GM18511 (cell line): ENCODE measurements around the gene GRIA3.

Experiments
- ATAC-seq: cut with Tn5 transposase; IDR thresholded peaks from one replicate; pipeline ENCODE4 v1.9.1; 2021; ENCODE audit warnings: mild to moderate bottlenecking, moderate library complexity; ENCODE audit not compliant: unreplicated experiment

Gene GRIA3

GRCh38 chrX:123184219-123184865, at the start of gene GRIA3:
TSS of gene GRIA3 (plus strand) at chrX:123184278. CDS start at chrX:123184536, 258 bp downstream.
- no peak for ATAC-seq

- no peak for ATAC-seq
Measured at GRCh38 chrX:123138473-123138872, 45.6 kb upstream of the GRIA3 start.

- ATAC-seq = no peak
Measured at GRCh38 chrX:123140454-123140853, 43.6 kb upstream of the GRIA3 start.

DNA sequence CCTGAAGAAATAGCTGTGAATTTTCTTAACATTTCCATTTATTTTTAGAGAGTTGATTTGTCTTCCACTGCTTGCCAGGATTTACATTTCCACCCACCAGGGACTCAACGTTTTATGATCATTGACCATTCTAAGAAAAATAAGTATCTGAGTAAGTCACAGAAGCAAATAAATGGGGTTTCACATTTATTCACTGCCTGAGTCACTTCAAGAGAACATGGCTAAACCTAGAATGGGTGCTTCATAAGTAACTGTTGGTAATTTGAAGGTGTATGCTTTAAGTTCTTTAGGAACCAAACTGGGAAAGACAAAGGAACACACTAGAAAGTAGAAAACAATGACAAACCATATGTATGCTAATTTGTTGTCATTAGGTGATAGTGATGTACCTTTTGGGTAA, 43.2 kb upstream of the GRIA3 start:
- no peak for ATAC-seq

- ATAC-seq = no peak
Measured at GRCh38 chrX:123153846-123154335, 30.2 kb upstream of the GRIA3 start.

GRCh38 chrX:123155327-123155726, 28.8 kb upstream of the GRIA3 start:
- ATAC-seq = no peak

GRCh38 chrX:123157586-123157985, 26.5 kb upstream of the GRIA3 start:
- ATAC-seq = no peak

DNA sequence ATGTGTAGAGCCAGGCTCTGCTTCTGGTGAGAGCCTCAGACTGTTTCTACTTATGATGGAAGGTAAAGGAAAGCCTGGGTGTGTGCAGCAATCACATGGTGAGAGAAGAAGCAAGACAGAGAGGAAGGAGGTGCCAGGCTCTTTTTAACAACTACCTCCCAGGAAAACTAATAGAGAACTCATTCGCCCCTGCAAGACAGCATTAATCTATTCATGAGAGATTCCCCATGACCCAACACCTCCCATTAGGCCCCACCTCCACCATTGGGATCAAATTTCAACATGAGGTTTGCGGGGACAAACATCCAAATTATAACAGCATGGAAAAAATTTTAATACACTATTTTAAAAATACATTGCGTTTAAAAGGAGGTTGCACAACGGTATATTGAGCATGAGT, 24.7 kb upstream of the GRIA3 start:
- no peak for ATAC-seq

- no peak for ATAC-seq
Measured at GRCh38 chrX:123167621-123168020, 16.5 kb upstream of the GRIA3 start.

GRCh38 chrX:123169247-123169901, 14.7 kb upstream of the GRIA3 start:
- ATAC-seq = peak; percentile 76

GRCh38 chrX:123170546-123170945, 13.5 kb upstream of the GRIA3 start:
- no peak for ATAC-seq

- ATAC-seq = no peak
Measured at GRCh38 chrX:123171781-123172180, 12.3 kb upstream of the GRIA3 start.

DNA sequence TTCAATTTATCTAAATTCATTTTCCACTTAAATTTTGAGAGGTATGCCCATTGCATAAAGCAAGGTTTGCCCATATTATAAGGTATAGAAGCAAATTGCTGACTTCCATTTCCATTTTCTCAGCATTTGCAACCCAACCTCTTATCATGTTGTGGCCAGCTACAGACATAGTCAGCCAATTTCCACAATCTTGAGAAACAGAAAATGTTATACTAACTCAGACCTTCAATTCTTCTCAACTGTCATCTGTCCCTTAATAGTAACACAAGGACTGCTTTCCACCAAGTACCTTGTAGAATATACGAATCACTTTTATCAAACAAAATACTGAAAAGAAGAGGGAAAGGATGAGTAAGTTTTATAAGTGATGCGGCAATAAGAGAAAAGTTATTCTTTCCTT, 11.2 kb upstream of the GRIA3 start:
- ATAC-seq = no peak

- no peak for ATAC-seq
Measured at GRCh38 chrX:123173833-123174232, 10.2 kb upstream of the GRIA3 start.

DNA sequence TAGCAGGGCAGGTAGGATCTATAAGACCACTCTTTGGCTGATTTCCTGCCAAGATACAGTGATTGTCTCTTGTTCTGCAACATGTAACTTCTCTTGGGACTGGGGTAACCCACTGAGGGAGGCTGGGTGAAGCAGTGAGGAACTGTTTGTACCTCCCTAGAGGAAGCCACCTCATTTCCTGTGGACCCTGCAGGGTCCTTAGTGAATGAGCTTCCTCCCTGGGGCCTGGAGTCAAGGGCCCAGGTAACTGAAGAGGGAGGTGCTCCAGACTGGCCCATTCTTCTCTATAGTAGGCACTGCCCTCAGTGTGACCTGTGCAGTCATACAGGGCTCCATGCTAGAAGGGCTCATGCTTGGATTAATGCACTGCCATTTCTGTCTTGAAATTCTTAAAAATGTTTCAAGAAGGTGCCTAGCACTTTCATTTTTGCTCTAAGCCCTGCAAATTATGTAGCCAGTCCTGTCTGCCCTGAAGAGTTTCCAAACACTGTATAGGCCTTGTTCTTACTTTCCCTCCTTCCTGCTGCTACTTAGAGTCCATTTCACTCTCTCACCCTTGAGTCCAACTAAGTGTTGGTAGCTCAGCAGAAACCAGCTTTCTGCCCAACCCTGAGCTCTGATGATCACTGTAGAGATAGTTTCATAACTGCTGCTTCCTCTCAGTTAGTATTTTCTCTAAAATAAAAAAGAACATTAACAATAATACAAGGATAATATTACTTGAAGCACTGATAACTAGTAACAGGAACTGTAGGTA, 8.5 kb upstream of the GRIA3 start:
- peak; percentile 59 for ATAC-seq

GRCh38 chrX:123181233-123181914, 2.7 kb upstream of the GRIA3 start:
- no peak for ATAC-seq

DNA sequence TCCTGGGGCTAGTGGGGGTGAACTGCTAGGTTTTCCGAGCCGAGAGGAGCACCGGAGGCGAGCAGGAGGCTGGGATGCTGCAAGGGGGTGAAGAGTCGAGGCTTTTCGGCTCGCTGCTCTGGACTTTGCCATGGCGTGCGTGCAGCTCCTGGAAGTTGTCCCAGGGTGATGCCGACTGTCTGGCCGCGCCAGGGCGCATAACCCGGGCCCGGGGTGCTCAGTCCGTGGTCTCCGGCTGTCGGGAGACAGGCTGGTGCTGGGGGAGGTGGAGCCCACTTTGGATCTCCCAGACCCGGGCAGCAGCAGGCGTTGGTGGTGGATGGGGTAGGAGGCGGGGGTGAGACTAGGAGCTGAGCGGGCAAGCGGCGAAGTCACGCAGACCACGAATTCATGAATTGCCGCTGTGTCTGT, 793 bp downstream of the GRIA3 start:
- ATAC-seq = no peak

- no peak for ATAC-seq
Measured at GRCh38 chrX:123185721-123186120, 1.6 kb downstream of the GRIA3 start.

DNA sequence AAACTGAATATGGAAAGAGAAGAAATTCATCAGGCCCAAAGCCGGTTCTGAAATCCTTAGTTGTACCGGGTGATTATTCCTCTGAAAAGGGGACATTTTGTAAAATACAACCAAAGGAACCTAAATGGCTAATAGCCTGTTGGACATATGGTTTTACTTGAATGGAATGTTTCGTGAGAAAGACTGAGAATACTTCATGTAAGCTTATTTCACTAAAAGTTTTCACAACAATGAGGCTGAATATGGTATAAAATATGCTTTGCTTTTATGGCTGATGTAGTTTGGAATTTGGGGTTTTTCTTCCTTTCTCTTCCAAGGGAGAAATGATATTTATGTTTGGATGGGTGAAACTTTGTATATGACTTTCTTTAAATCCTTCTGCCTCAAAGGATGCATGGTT, 2.7 kb downstream of the GRIA3 start:
- ATAC-seq = no peak

- no peak for ATAC-seq
Measured at GRCh38 chrX:123188081-123188480, 4.0 kb downstream of the GRIA3 start.

DNA sequence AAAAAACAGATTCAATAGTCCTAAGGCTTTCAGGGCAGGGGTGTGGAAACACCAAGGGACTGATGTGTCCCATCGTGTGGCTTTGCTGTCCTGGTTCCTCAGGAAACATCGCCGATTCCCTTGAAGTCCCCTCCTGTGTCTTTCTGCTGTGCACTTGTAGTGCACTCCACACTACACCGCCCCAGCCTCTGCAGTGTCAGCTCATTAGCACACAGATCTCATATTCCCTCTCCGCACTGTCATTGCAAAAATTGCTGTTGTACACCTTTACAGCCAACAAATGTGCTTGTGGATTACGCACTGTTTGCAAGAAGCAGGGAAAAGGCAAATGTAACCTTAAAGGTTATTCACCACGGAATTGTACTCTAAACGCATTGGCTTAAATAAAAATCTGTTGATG, 5.3 kb downstream of the GRIA3 start:
- no peak for ATAC-seq
